BLaER1 treated with 17β-estradiol and CSF1 and Interleukin-3, amounts not matched to agents 10 nM and 100 nM (cell line): Measurements from ENCODE around the gene RRBP1.
A peak's percentile ranks its signal among the peaks of the same experiment; 100 is the strongest.

Source experiments
- H3K27ac ChIP-seq, 11 experiments: shearing (Covaris generic); formaldehyde crosslinking; 2 replicates each; pipeline ENCODE4 v1.8.1; 2022
- H3K27me3 ChIP-seq, 11 experiments: shearing (Covaris generic); formaldehyde crosslinking; 2 replicates each; pipeline ENCODE4 v1.8.1; 2022
- H3K36me3 ChIP-seq, 11 experiments: shearing (Covaris generic); formaldehyde crosslinking; 2 replicates each; pipeline ENCODE4 v1.8.1; 2022
- H3K4me1 ChIP-seq, 10 experiments: shearing (Covaris generic); formaldehyde crosslinking; 2 replicates each; pipeline ENCODE4 v1.8.1; 2022
- H3K4me2 ChIP-seq, 11 experiments: shearing (Covaris generic); formaldehyde crosslinking; 2 replicates each; pipeline ENCODE4 v1.8.1; 2022
- H3K4me3 ChIP-seq, 10 experiments: shearing (Covaris generic); formaldehyde crosslinking; 2 replicates each; pipeline ENCODE4 v1.8.1; 2022
- H3K9ac ChIP-seq, 11 experiments: shearing (Covaris generic); formaldehyde crosslinking; 2 replicates each; pipeline ENCODE4 v1.8.1; 2022
- H3K9me3 ChIP-seq, 11 experiments: shearing (Covaris generic); formaldehyde crosslinking; replicated peaks in 1 of 11; 2 replicates each; pipeline ENCODE4 v1.8.1; 2022
- H4K20me1 ChIP-seq, 11 experiments: shearing (Covaris generic); formaldehyde crosslinking; 2 replicates each; pipeline ENCODE4 v1.8.1; 2022
- Cebpa-rat ChIP-seq, 11 experiments: shearing (Covaris generic); IDR thresholded peaks; 2 replicates each; pipeline ENCODE4 v1.8.1; 2022

RRBP1 gene

DNA sequence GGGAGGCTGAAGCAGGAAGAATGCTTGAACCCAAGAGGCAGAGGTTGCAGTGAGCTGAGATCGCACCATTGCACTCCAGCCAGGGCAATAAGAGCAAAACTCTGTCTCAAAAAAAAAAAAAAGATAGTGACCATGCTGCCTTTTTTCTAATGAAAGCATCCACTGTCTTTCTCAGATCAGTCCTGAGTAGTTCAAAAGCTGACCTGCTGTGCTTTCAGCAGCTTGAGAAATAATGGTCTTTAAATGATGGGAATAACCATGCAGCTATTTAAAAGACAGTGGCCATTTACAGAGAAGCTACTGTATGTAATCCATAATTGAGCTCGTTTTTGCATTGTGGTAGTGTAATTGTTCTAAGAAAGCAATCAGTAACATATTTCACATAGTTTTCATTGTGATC, 76.0 kb downstream of the RRBP1 start:
- Histone ChIP-seq H3K9me3 (no peaks in the 10 kb centered on the region), H3K36me3 (peaks cover 0 to 65% (median 26%) of the 10 kb centered on the region in 11 experiments; a peak in 14 of 22 replicates), H3K27me3 (no peaks in the 10 kb centered on the region), H4K20me1 (peaks cover 0 to 12% (median 0%) of the 10 kb centered on the region in 11 experiments; a peak in 6 of 22 replicates), H3K4me3 (no peak overlapping the region), H3K4me2 (no peak overlapping the region), H3K4me1 (peaks cover 6 to 36% (median 32%) of the 10 kb centered on the region in 10 experiments), H3K9ac (no peak overlapping the region), H3K27ac (no peak overlapping the region)
- no peak for TF ChIP-seq Cebpa-rat (IDR thresholded peaks at IDR 0.05)

DNA sequence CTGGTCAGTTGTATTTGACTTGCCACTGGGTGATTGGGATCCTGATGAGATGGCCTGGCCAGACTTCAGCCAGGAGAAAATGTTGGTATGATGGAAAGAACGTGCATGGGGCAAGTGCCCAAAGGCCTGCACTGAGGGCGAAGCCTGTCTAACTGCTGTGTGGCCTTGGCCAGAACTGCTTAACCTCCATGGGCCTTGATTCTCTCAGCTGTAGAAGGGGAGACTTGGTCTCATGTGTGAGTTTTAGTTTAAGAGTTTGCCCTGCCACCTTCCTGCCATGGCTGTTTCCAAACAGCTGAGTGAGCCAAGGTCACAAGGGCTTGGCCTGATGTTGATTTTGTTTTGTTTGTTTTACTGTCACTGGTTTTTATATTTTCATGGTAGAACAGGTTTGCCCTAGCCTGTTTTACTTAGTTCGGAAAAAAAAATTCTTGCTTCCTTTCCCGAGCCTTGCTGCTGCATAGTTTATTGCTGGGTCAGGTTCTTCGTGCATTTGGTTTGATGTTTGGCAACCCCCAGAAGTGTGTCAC, 76.8 kb downstream of the RRBP1 start:
- H3K4me1 ChIP-seq, result peaks cover 0 to 28% (median 24%) of the 10 kb centered on the region in 10 experiments; a peak in 15 of 20 replicates
- H3K4me3 ChIP-seq, result no peak overlapping the region
- H3K9ac ChIP-seq, result no peak overlapping the region
- H3K27me3 ChIP-seq, result no peaks in the 10 kb centered on the region
- H4K20me1 ChIP-seq, result peaks cover 0 to 14% (median 0%) of the 10 kb centered on the region in 11 experiments; a peak in 4 of 22 replicates
- H3K27ac ChIP-seq, result no peak overlapping the region
- no peak for TF ChIP-seq Cebpa-rat (IDR thresholded peaks at IDR 0.05)
- H3K4me2 ChIP-seq, result no peak overlapping the region
- H3K36me3 ChIP-seq, result peaks cover 0 to 69% (median 26%) of the 10 kb centered on the region in 11 experiments; a peak in 14 of 22 replicates
- H3K9me3 ChIP-seq, result no peaks in the 10 kb centered on the region

GRCh38 chr20:17602493-17602892, 79.5 kb downstream of the RRBP1 start:
- no peak overlapping the region for H3K9ac ChIP-seq
- H3K9me3 ChIP-seq, result no peaks in the 10 kb centered on the region
- peaks cover 0 to 13% (median 10%) of the 10 kb centered on the region in 10 experiments; a peak in 14 of 20 replicates for H3K4me1 ChIP-seq
- H3K27me3 ChIP-seq, result no peaks in the 10 kb centered on the region
- peaks cover 0 to 60% (median 17%) of the 10 kb centered on the region in 11 experiments; a peak in 14 of 22 replicates for H3K36me3 ChIP-seq
- H3K27ac ChIP-seq, result no peak overlapping the region
- H3K4me2 ChIP-seq, result peak overlapping the region in 2 of 11 experiments; percentile 24 to 36; a peak in 6 of 22 replicates
- H3K4me3 ChIP-seq, result no peak overlapping the region
- no peak for TF ChIP-seq Cebpa-rat (IDR thresholded peaks at IDR 0.05)
- peaks cover 0 to 37% (median 0%) of the 10 kb centered on the region in 11 experiments; a peak in 5 of 22 replicates for H4K20me1 ChIP-seq

- Histone ChIP-seq H3K27me3 (no peaks in the 10 kb centered on the region), H3K4me1 (peaks cover 0 to 13% (median 10%) of the 10 kb centered on the region in 10 experiments; a peak in 14 of 20 replicates), H3K27ac (no peak overlapping the region), H3K4me2 (peak overlapping the region in 6 of 11 experiments; percentile 2 to 43 (median 24); a peak in 10 of 22 replicates), H3K9ac (no peak overlapping the region), H3K9me3 (no peaks in the 10 kb centered on the region), H3K4me3 (no peak overlapping the region), H3K36me3 (peaks cover 0 to 55% (median 16%) of the 10 kb centered on the region in 11 experiments; a peak in 14 of 22 replicates), H4K20me1 (peaks cover 0 to 42% (median 0%) of the 10 kb centered on the region in 11 experiments; a peak in 5 of 22 replicates)
- TF ChIP-seq Cebpa-rat (IDR thresholded peaks at IDR 0.05), result no peak
Measured at GRCh38 chr20:17601957-17602356, 80.1 kb downstream of the RRBP1 start.

- no peak overlapping the region for H3K4me3 ChIP-seq
- TF ChIP-seq Cebpa-rat (IDR thresholded peaks at IDR 0.05), result no peak
- H3K27ac ChIP-seq, result no peak overlapping the region
- no peaks in the 10 kb centered on the region for H3K9me3 ChIP-seq
- H3K4me1 ChIP-seq, result peaks cover 0 to 22% (median 11%) of the 10 kb centered on the region in 10 experiments; a peak in 16 of 20 replicates
- no peak overlapping the region for H3K4me2 ChIP-seq
- no peak overlapping the region for H3K9ac ChIP-seq
- H4K20me1 ChIP-seq, result peaks cover 0 to 72% (median 0%) of the 10 kb centered on the region in 11 experiments; a peak in 5 of 22 replicates
- H3K36me3 ChIP-seq, result peaks cover 0 to 22% (median 4%) of the 10 kb centered on the region in 11 experiments; a peak in 9 of 22 replicates
- no peaks in the 10 kb centered on the region for H3K27me3 ChIP-seq
Measured at GRCh38 chr20:17598013-17598550, 84.0 kb downstream of the RRBP1 start.

- peaks cover 0 to 8% (median 2%) of the 10 kb centered on the region in 11 experiments; a peak in 4 of 22 replicates for H3K36me3 ChIP-seq
- no peak overlapping the region for H3K4me2 ChIP-seq
- no peaks in the 10 kb centered on the region for H3K9me3 ChIP-seq
- peaks cover 0 to 80% (median 0%) of the 10 kb centered on the region in 11 experiments; a peak in 6 of 22 replicates for H4K20me1 ChIP-seq
- no peak overlapping the region for H3K27ac ChIP-seq
- no peak overlapping the region for H3K4me3 ChIP-seq
- H3K9ac ChIP-seq, result no peak overlapping the region
- TF ChIP-seq Cebpa-rat (IDR thresholded peaks at IDR 0.05), result no peak
- H3K27me3 ChIP-seq, result no peaks in the 10 kb centered on the region
- H3K4me1 ChIP-seq, result peaks cover under 1 to 24% (median 13%) of the 10 kb centered on the region in 10 experiments; a peak in 17 of 20 replicates
Measured at GRCh38 chr20:17595856-17596255, 86.2 kb downstream of the RRBP1 start.

GRCh38 chr20:17594443-17594842, 87.6 kb downstream of the RRBP1 start:
- Histone ChIP-seq H4K20me1 (peaks cover 0 to 83% (median 0%) of the 10 kb centered on the region in 11 experiments; a peak in 6 of 22 replicates), H3K36me3 (peaks cover 0 to 6% (median 0%) of the 10 kb centered on the region in 11 experiments; a peak in 4 of 22 replicates), H3K4me1 (peaks cover 9 to 36% (median 25%) of the 10 kb centered on the region in 10 experiments; a peak in 19 of 20 replicates), H3K9ac (no peak overlapping the region), H3K27ac (no peak overlapping the region), H3K4me3 (no peak overlapping the region), H3K27me3 (no peaks in the 10 kb centered on the region), H3K9me3 (no peaks in the 10 kb centered on the region), H3K4me2 (peak overlapping the region in 3 of 11 experiments; percentile 2 to 5 (median 4); a peak in 2 of 22 replicates)
- TF ChIP-seq Cebpa-rat (IDR thresholded peaks at IDR 0.05), result no peak

DNA sequence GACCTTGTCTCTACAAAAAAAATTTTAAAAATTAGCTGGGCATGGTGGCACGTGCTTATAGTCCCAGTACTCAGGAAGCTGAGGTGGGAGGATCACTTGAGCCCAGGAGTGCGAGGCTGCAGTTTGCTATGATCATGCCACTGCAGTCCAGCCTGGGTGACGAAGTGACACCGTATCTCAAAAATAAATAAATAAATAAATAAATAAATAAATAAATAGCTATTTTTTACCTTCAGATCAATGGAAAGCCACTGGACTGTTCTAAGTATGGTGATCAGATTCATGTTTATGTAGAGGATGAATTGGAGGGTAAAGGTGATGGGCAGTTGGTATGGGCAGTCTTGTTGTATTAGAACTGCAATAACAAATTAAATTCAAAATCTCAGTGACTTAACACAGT, 88.1 kb downstream of the RRBP1 start:
- Histone ChIP-seq H3K27ac (no peak overlapping the region), H3K36me3 (peaks cover 0 to 6% (median 0%) of the 10 kb centered on the region in 11 experiments; a peak in 3 of 22 replicates), H3K4me1 (peaks cover 13 to 41% (median 30%) of the 10 kb centered on the region in 10 experiments; a peak in 19 of 20 replicates), H3K27me3 (no peaks in the 10 kb centered on the region), H4K20me1 (peaks cover 0 to 81% (median 0%) of the 10 kb centered on the region in 11 experiments; a peak in 6 of 22 replicates), H3K4me2 (no peak overlapping the region), H3K9ac (no peak overlapping the region), H3K9me3 (no peaks in the 10 kb centered on the region), H3K4me3 (no peak overlapping the region)
- no peak for TF ChIP-seq Cebpa-rat (IDR thresholded peaks at IDR 0.05)

DNA sequence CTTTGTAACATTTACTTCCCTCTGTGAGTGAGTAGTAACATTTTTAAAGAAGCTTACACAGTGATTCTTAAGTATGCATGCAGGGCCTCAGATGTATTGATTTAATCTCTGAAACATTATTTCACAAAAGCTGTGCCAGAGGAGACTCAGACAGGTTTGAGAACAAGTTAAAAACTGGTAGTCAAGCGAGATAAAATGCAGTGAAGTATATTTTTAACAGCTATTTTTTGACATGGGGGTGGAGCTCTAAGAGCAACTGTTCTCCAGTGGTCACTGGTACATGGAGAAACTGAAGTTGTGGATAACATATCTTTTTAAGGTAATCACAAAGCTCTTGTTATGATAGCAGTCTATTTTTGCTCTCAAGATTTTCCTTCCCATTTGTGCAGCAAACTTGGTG, 91.8 kb downstream of the RRBP1 start:
- peak overlapping the region; percentile 4 to 79 (median 55); a peak in 18 of 22 replicates for H3K4me2 ChIP-seq

More for the DNA sequence above, 91.8 kb downstream of the RRBP1 start:
- Histone ChIP-seq H3K4me1 (peaks cover 13 to 57% (median 36%) of the 10 kb centered on the region in 10 experiments; a peak in 19 of 20 replicates), H3K4me3 (peak overlapping the region in 1 of 10 experiments; percentile 18; a peak in 2 of 20 replicates), H3K27me3 (no peaks in the 10 kb centered on the region), H3K27ac (peak overlapping the region in 3 of 11 experiments; percentile 1 to 11 (median 11); a peak in 1 of 22 replicates), H3K9ac (peak overlapping the region in 3 of 11 experiments; percentile 26 to 57 (median 43); a peak in 4 of 22 replicates), H3K9me3 (no peaks in the 10 kb centered on the region), H3K36me3 (peaks cover 0 to 6% (median 0%) of the 10 kb centered on the region in 11 experiments; a peak in 3 of 22 replicates), H4K20me1 (peaks cover 0 to 73% (median 0%) of the 10 kb centered on the region in 11 experiments; a peak in 5 of 22 replicates)
- no peak for TF ChIP-seq Cebpa-rat (IDR thresholded peaks at IDR 0.05)
